K562 (cell line): ENCODE data around the gene TCP11. TPM values are rescaled to one million over a fixed set of nuclear protein-coding genes. Genes with fewer than 3 reads are reported as not detected.

Source experiments
- ATAC-seq: fragments of 200-7000 bp; cut with Tn5 transposase; 3 replicates; pipeline ENCODE4 v1.9.1; 2020; ENCODE audit warnings: moderate library complexity
- BruUV-seq: library from RNA; stranded (reverse); fragments of 400-500 nt; replicated peaks from 2 replicates; lab custom pipeline; 2021; lab: Mats Ljungman, UMichigan
- CTCF ChIA-PET: fragments of 300-600 bp; formaldehyde crosslinking; extraction: SDS; loops from one replicate; lab custom pipeline; 2021; ENCODE audit warnings: low intra/inter-chr PET ratio; lab: Yijun Ruan, JAX
- POLR2A ChIA-PET: fragments of 300-600, 350-650 bp; sonication (Branson Sonifier 250); formaldehyde crosslinking; extraction: SDS; loops from one replicate; lab custom pipeline; 2021; ENCODE audit warnings: antibody characterized with exemption, inconsistent platforms; lab: Yijun Ruan, JAX
- DNase-seq, 4 experiments: peaks; one replicate each; pipeline versions ENCODE4 v3.0.0 to v3.0.0-alpha.2; 2011 to 2018; ENCODE audit warnings: low spot score in 3 of 4, mixed read lengths in 3 of 4; ENCODE audit errors: extremely low read depth in 1 of 4
- FAIRE-seq: peaks from 2 replicates; lab custom pipeline; 2011; peaks lifted over from hg19 to GRCh38; lab: Jason Lieb, UNC
- H2AFZ ChIP-seq: 2 replicates; pipeline ENCODE4 v1.6.0; 2011; ENCODE audit warnings: low read depth, low read length, control low read depth, inconsistent platforms
- H3K27ac ChIP-seq: fragments of 200-600 bp; 3 replicates; pipeline ENCODE4 v1.8.0; 2011; ENCODE audit warnings: low read depth, mild to moderate bottlenecking, control low read depth, inconsistent platforms, low read length, moderate library complexity, mixed read lengths; ENCODE audit errors: extremely low read depth
- H3K27me3 ChIP-seq, 2 experiments: fragments of 300-600 bp in 1 of 2; 2 replicates in 1 of 2; 3 replicates in 1 of 2; pipeline versions ENCODE4 v1.6.0 to v1.8.0; 2011; ENCODE audit warnings: inconsistent platforms in 2 of 2, low read length in 2 of 2, mild to moderate bottlenecking in 1 of 2, mixed read lengths in 1 of 2, moderate library complexity in 1 of 2; ENCODE audit not compliant: control insufficient read depth in 2 of 2, insufficient read depth in 2 of 2
- H3K36me3 ChIP-seq: fragments of 300-600 bp; 3 replicates; pipeline ENCODE4 v1.8.0; 2011; ENCODE audit warnings: mild to moderate bottlenecking, low read length, inconsistent platforms; ENCODE audit not compliant: control insufficient read depth, insufficient read depth
- H3K4me1 ChIP-seq, 2 experiments: fragments of 200-600 bp in 1 of 2; replicated peaks in 1 of 2; 2 replicates in 1 of 2; 3 replicates in 1 of 2; pipeline versions ENCODE4 v1.5.1 to v1.8.0; 2011; ENCODE audit warnings: inconsistent platforms in 2 of 2, low read length in 2 of 2, mild to moderate bottlenecking in 1 of 2, mixed read lengths in 1 of 2, moderate library complexity in 1 of 2; ENCODE audit not compliant: control insufficient read depth in 2 of 2, insufficient read depth in 2 of 2
- H3K4me2 ChIP-seq: 2 replicates; pipeline ENCODE4 v1.6.1; 2011; ENCODE audit warnings: low read length, control low read depth, inconsistent platforms, mixed read lengths; ENCODE audit not compliant: insufficient read depth
- H3K4me3 ChIP-seq: fragments of 200-600 bp; sonication (generic), shearing (Covaris generic); 2 replicates; pipeline ENCODE4 v1.5.1; 2016; ENCODE audit warnings: control low read depth, inconsistent platforms
- H3K79me2 ChIP-seq: fragments of 200-600 bp; 3 replicates; pipeline ENCODE4 v1.8.0; 2011; ENCODE audit warnings: low read length, inconsistent platforms; ENCODE audit not compliant: control insufficient read depth, insufficient read depth
- H3K9ac ChIP-seq, 2 experiments: 2 replicates each; pipeline versions ENCODE4 v1.6.0 to v1.6.1; 2011; ENCODE audit warnings: low read depth in 2 of 2, low read length in 2 of 2, control low read depth in 1 of 2, inconsistent platforms in 1 of 2, mild to moderate bottlenecking in 1 of 2, mixed read lengths in 1 of 2; ENCODE audit not compliant: insufficient read depth in 1 of 2
- H3K9me1 ChIP-seq: one replicate; pipeline ENCODE4 v1.6.0; 2011; ENCODE audit warnings: inconsistent platforms, mild to moderate bottlenecking, low read length, moderate library complexity; ENCODE audit not compliant: control insufficient read depth, insufficient read depth
- H3K9me3 ChIP-seq: replicated peaks from 2 replicates; pipeline ENCODE4 v1.5.1; 2011; ENCODE audit warnings: low read depth, low read length, inconsistent platforms; ENCODE audit not compliant: control insufficient read depth, insufficient read depth
- H4K20me1 ChIP-seq: replicated peaks from 2 replicates; pipeline ENCODE4 v1.6.1; 2011; ENCODE audit warnings: low read length, inconsistent platforms, mixed read lengths; ENCODE audit not compliant: control insufficient read depth, insufficient read depth
- CTBP1 ChIP-seq: fragments of 450-650 bp; IDR thresholded peaks from 2 replicates; pipeline ENCODE4 v1.6.1; 2016; ENCODE audit warnings: borderline replicate concordance
- GATAD2A ChIP-seq: fragments of 450-650 bp; IDR thresholded peaks from 2 replicates; pipeline ENCODE4 v1.6.1; 2017
- HOMEZ ChIP-seq: fragments of 250-450 bp; sonication (Bioruptor Pico); IDR thresholded peaks from 2 replicates; pipeline ENCODE4 v1.4.0; 2020; ENCODE audit warnings: mild to moderate bottlenecking, moderate library complexity
- JUND ChIP-seq, 2 experiments: IDR thresholded peaks; 2 replicates in 1 of 2; 3 replicates in 1 of 2; pipeline ENCODE4 v1.6.1; 2011; ENCODE audit warnings: borderline replicate concordance in 2 of 2, low read depth in 2 of 2, low read length in 2 of 2, improper control_type of control experiment in 1 of 2, missing biosample characterization in 1 of 2, missing genetic modification characterization in 1 of 2, missing genetic modification reagents in 1 of 2
- MAFF ChIP-seq: IDR thresholded peaks from 2 replicates; pipeline ENCODE4 v1.6.1; 2012; ENCODE audit warnings: low read length, improper control_type of control experiment
- NFIX ChIP-seq: fragments of 250-450 bp; sonication (Bioruptor Pico); IDR thresholded peaks from 2 replicates; pipeline ENCODE4 v1.4.0; 2020; ENCODE audit warnings: low read depth, mild to moderate bottlenecking, moderate library complexity
- PHF20 ChIP-seq: fragments of 450-650 bp; IDR thresholded peaks from 2 replicates; pipeline ENCODE4 v1.6.1; 2018; ENCODE audit not compliant: partially characterized antibody
- POLR2H ChIP-seq: IDR thresholded peaks from 2 replicates; pipeline ENCODE4 v1.6.1; 2016; ENCODE audit warnings: missing genetic modification characterization, low read depth, mild to moderate bottlenecking, control low read depth, missing compliant biosample characterization, moderate library complexity
- RUNX1 ChIP-seq: sonication (generic); IDR thresholded peaks from 2 replicates; pipeline ENCODE4 v1.6.1; 2016; ENCODE audit warnings: antibody characterized with exemption, low read depth
- TBL1XR1 ChIP-seq, 2 experiments: IDR thresholded peaks; 2 replicates each; pipeline ENCODE4 v1.6.1; 2012; ENCODE audit warnings: improper control_type of control experiment in 2 of 2, low read length in 2 of 2, mild to moderate bottlenecking in 1 of 2
- TCF15 ChIP-seq: fragments of 250-450 bp; sonication (Bioruptor Pico); IDR thresholded peaks from 2 replicates; pipeline ENCODE4 v1.8.0; 2022; ENCODE audit warnings: moderate library complexity, mild to moderate bottlenecking, inconsistent platforms
- THAP12 ChIP-seq: fragments of 250-450 bp; sonication (Bioruptor Pico); IDR thresholded peaks from 2 replicates; pipeline ENCODE4 v1.9.0; 2021; ENCODE audit warnings: mild to moderate bottlenecking, inconsistent platforms
- ZFP36 ChIP-seq: fragments of 150-350 bp; IDR thresholded peaks from 2 replicates; pipeline ENCODE4 v1.6.1; 2018; ENCODE audit warnings: low read length, low read depth; ENCODE audit not compliant: partially characterized antibody
- WGBS: fragments of 100-300 bp; shearing (Covaris generic); methylation state at CpG from one replicate; pipeline ENCODE4 v1.1.6; 2016; ENCODE audit warnings: low coverage, mixed read lengths; ENCODE audit not compliant: insufficient coverage; ENCODE audit errors: missing lambda C conversion rate; 5-methylcytosine and 5-hydroxymethylcytosine counted together
- in situ Hi-C: fragments of 300-500 bp; cut with MboI; formaldehyde crosslinking; loops from 4 replicates; pipeline ENCODE4 v1.15.0; 2018; ENCODE audit warnings: inconsistent platforms, mixed read lengths
- intact Hi-C: fragments of 100-400 bp; cut with micrococcal nuclease; formaldehyde crosslinking; loops from 2 replicates; pipeline ENCODE4 v1.14.2; 2022
- polyA plus RNA-seq, 8 experiments: library from polyadenylated mRNA; depleted of rRNA in 4 of 8; stranded (reverse) in 5 of 8; unstranded in 3 of 8; fragments of >200 nt; fragmentation: Nextera tagmentation in 2 of 8; fragmentation: Illumina TruSeq in 1 of 8; extraction: Ambion mirVana in 2 of 8; extraction: Trizol in 1 of 8; gene quantifications; 2 replicates each; pipeline versions ENCODE4 v1.2.1 to v1.2.3, GENCODE V29; 2011 to 2014; ENCODE audit warnings: inconsistent platforms in 1 of 8, missing spikeins in 1 of 8
- total RNA-seq, 7 experiments: library from RNA; depleted of rRNA in 6 of 7; stranded (reverse); fragments of >200 nt in 6 of 7; fragmentation: Illumina TruSeq in 2 of 7; extraction: Trizol in 2 of 7; gene quantifications; 2 replicates each; pipeline versions ENCODE4 v1.2.1 to v1.2.3, GENCODE V29; 2011 to 2021; ENCODE audit warnings: low replicate concordance in 1 of 7

TCP11 gene
- total and polyA plus RNA-seq, 9 of the 15 experiments (the other 6 are each of a cell fraction or from before 2014, with no cell fraction given): not detected

- in situ Hi-C loops: no loop called here
- Histone ChIP-seq H3K27ac (no peak overlapping the region), H3K9me1 (no peaks in the 10 kb centered on the region), H3K27me3 (peaks cover 12 to 28% of the 10 kb centered on the region in 2 experiments; a peak in 3 of 5 replicates)
- TF ChIP-seq POLR2H (tag) (no peak), THAP12 (CRISPR knock-in tag) (no peak), HOMEZ (no peak), CTBP1 (no peak), JUND (IDR thresholded peaks at IDR 0.05; ENCODE audit: borderline replicate concordance, low read depth, low read length) (no peak), JUND (tag; IDR thresholded peaks at IDR 0.05; ENCODE audit: borderline replicate concordance, low read depth, low read length) (no peak), GATAD2A (no peak), MAFF (no peak), ZFP36 (no peak), RUNX1 (no peak), NFIX (CRISPR knock-in tag) (no peak), PHF20 (no peak), TCF15 (CRISPR knock-in tag) (no peak), TBL1XR1 (IDR thresholded peaks at IDR 0.05; ENCODE audit: low read length in 2 of 2) (no peak)
- TF ChIP-seq, all 486 proteins: peak for 0
- ChIA-PET POLR2A (interaction anchor here (0.7 to 1.1 kb wide), 2 partner anchors 16 to 202 kb away, joined by 3 to 5 read pairs; no protein-coding TSS in a partner anchor), CTCF (no interaction called here)
- FAIRE-seq (no peak), DNase-seq (no peak), ATAC-seq (no peak)
- Histone ChIP-seq H2AFZ (no peak overlapping the region), H3K36me3 (no peaks in the 10 kb centered on the region), H3K9me3 (no peaks in the 10 kb centered on the region), H4K20me1 (no peaks in the 10 kb centered on the region), H3K4me1 (peaks cover 4 to 26% of the 10 kb centered on the region in 2 experiments; a peak in 3 of 5 replicates), H3K79me2 (no peaks in the 10 kb centered on the region), H3K9ac (no peak overlapping the region), H3K4me2 (no peak overlapping the region), H3K4me3 (no peak overlapping the region)
- 2% methylated on average over 3 of the region's 3 CpGs for WGBS
- intact Hi-C loops: no loop called here
- no TSS peak for BruUV-seq
These were observed 47.7 kb upstream of the TCP11 start for GRCh38 chr6:35188886-35189285.
